GM11168 (cell line): Measurements from ENCODE around the gene ZMYM2.

ENCODE experiments used
- in situ Hi-C: fragments of 300-500 bp; cut with MboI; formaldehyde crosslinking; loops from one replicate; pipeline ENCODE4 v1.12.0; 2022; ENCODE audit warnings: low sequenced_read_pairs; ENCODE audit not compliant: unreplicated experiment

ZMYM2 gene

DNA sequence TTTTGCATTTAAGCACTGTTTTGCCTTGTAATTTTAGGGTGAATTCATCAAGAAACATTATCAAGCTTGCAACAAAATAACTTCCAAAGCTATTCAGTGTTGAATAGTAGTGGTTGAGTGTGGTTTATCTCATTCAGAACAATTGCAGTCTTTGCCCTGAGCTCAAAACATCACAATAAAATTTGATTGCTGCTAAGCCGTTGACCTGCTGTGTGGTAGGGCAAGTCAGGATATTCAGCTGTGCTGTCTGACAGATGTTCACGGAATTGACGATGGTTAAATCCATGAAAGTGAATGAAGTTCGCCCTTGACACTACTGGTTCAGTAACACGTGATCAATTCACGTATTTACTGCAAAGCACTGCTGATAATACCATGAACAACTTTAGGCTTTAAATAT, 135.4 kb downstream of the ZMYM2 start:
- in situ Hi-C loops, result no loop called here

DNA sequence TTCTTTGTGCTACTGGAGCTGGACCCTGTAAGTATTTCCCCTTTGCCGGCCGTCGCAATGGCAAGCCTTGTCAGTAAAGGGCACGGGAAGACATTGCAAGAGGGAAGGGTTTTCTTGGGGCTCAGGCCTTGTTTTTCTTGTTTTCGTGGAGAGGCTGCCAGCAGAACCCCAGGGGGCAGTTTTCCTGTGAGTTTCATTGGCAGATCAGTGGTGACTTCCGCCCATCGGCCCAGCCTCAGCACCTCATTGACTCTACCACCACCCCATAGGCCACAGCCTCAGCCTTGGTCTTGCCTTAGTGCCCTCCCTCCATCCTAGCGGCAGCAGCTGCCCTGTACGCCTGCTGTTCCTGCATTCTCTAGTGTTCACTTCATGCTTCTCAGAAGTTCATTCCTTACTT, 140.8 kb downstream of the ZMYM2 start:
- in situ Hi-C loops, result no loop called here

DNA sequence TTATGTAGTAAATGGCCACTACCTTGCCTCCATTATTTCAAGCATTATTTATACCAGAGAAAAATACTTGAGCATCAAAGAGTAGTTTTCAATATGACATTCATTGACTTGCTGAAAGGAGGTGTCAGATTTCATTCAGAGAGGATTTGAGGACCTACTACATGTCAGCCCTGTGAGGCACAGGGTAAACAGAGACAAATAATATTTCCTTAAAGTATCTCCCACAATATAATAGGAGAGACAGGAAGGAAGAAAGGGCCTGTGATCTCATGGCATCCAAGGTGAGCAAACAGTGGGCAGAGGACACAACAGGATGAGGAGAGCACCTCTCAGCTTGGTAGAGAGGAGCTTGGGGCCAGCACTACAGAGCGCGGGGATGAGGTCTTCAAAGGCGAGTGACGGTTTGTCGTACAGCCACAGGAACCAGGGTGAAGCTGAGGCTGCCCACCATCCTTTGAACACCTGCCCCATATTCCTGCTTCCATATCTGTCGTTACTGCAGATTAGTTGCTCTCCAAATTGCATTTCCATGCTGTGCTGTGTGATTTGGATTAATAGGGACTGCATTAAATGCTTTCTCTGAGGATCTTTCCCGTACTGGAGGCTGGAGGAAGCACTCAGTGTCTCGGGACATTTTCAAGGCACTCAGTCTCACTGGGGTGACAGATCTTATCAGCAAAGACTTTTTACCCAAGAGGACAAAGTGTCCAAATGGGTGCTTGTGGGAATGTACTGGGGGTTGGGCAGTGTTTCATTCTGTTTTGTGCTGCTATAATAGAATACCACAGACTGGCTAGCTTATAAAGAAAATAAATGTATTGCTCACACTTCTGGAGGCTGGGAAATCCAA, 143.2 kb downstream of the ZMYM2 start:
- in situ Hi-C loops, result no loop called here

DNA sequence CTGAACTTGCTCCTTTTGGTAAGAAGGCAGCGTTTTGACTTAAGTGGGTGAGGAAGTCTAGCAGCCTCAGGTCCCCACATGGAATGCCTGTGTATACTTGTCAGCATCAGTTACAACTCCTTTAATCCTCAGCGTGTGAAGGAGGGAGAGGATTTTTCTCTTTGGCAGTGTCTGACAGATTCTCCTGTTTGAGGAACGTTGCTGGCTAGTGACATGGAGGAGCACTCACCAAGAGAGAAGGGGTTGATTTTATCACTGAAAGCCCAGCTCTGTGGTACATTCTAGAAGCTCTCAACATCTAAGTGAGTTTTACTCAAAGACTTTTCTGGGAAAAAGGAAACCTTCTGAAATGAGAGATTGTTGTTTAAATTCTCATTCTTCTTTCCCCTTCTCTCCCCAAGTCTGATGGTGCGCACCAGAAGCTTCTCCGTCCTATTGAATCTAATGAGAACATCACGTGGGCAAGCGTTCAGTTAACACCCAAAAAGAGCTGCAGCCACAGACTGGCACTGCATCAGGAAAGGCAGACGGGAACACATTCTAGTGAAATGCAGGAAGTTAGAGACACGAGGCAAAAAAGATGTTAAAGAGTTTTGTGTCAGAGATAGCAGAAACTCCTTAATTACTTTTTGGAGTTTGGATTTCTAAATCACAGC, 144.1 kb downstream of the ZMYM2 start:
- in situ Hi-C loops, result no loop called here

DNA sequence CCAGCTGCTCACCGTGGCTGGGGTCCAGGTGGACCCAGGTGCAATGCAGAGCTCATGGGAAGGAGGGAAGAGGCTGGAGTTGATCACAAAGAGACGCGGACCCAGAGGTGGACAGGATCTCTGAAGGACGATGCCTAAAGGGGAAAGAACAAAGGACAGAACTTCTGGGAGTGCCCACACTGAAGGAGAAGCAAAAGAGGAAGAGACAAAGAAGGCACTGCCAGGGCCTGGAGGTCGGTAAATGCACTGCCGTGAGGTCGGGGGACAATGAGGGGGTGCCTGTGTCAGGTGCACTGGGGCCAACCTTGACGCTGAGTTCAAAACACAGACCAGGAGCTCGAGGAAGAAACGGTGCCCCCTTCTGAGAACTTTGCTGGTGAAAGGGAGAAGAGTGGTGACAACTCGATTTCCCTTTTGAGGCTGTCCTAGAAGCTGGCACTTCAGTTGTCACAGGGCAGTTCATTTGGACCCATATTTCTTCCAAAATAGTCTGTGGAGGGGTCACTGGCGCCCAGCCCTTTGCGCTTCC, 146.7 kb downstream of the ZMYM2 start:
- in situ Hi-C loops, result no loop called here

DNA sequence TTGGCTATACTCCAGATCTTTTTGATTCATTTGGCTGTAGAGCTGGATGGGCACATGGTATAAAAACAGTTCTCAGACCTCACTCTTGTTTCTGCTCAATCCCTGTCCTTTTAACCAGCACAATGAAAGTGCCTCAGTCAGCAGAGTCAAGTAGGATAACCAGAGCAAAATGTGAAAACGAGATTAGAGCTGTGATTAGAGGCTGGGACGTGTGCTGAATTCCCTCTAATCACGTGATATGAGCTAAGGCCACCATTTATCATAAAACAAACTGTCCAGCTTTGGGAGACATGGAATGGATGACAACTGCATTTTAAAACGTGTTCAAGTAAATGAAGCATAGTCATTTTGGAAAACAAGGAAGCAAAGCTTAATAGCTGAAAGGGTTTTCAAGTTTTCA, 148.2 kb downstream of the ZMYM2 start:
- in situ Hi-C loops, result no loop called here

DNA sequence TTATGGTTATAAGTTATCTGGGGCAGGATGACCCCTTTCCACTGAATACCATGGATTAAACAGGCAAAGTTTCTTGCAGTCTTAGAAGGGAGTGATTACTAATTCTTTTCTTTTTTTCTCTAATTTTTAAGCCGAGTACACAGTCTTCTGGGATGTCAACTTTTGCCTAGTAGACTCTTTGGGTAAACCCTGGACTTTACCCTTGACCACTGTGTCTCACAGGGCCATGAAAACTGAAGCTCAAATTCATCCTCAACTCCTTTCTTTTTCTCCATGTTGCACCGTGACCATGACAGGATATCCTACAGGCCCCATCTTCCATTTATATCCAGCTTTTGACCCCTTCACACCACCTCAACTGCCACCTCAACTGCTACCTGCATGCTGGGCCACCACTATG, 150.5 kb downstream of the ZMYM2 start:
- in situ Hi-C loops, result no loop called here

DNA sequence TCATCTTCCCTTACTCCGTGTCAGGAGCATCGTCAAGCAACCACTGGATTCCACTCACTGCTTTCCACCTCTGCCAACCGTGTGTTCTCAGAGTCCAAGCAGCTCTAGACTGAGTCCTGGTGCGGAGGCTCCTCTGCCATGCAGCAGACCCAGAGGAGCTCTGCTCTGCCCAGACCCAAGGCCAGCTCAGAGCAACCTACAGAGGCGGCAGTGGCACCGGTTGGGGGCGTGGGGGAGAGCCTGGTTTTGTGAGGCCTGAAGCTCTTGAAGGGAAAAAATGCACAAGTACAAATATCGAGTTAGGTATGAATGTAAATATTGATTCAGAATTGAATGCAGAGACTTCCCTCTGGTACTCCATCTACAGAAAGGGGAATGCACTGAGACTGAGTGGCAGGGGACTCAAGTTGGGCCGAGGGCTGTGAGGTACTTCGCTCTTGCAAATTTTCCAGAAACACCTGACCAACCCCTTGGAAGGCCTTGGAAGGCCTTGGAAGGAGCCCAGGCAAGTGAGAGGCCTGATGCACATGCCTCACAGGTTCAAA, 155.6 kb downstream of the ZMYM2 start:
- in situ Hi-C loops, result no loop called here

DNA sequence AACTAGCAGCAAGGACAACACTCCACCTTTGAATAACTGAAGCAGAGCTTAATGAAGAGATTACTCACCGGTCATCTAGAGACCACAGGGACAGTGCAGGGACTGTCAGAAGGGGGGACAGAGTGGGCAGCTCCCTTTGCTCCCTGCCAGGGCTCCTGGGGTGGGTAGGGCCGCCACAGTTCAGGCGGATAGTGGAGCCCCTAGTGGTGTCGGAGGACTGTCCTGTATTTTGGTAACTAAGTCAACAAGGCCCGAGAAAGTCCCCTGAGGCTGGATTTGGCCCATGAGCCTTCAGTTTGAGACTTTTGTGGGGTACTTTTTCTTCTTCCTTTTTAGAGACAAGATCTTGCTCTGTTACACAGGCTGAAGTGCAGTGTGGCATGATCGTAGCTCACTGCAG, 157.7 kb downstream of the ZMYM2 start:
- in situ Hi-C loops, result no loop called here

DNA sequence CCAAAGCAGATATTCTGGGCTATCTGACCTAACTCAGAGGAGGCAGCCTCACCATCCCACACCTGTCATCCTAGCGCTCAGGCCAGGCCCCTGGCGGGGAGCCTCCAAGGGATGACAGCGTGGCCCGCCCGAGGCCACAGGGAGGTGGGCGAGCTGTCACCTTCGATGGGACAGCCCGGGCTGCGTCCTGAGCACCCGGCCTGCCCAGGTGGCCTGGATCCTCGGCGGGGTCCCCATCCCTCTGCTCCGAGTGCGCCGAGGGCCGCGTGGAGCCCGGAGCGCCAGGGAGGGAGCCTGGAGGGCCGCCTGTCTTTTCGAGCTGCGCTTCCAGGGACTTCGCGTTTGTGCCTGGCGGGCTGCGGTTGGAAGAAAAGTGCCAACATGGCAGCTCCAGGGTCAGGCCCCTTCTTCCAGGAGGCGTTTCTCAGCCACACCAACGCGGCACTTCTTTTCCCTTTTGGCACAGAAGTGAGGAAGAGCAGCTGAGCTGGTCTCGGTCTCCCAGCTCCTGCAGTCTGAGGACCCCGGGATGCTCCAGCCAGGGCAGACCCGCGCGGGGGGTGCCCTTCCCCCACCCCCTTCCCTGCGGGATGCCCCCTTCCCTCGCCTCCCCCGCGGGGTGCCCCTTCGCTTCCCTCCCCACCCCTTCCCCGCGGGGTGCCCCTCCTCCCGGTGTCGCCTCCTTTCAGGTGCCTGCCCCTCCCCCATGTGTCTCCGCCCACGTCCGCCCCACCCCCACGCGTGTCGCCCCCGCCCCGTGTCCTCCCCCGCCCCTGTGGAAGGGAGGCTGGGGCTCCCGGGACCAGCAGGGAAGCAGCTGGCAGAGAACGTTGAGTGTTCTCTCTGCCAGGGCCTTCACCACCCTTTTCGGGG, 160.0 kb downstream of the ZMYM2 start:
- in situ Hi-C loops, result no loop called here

DNA sequence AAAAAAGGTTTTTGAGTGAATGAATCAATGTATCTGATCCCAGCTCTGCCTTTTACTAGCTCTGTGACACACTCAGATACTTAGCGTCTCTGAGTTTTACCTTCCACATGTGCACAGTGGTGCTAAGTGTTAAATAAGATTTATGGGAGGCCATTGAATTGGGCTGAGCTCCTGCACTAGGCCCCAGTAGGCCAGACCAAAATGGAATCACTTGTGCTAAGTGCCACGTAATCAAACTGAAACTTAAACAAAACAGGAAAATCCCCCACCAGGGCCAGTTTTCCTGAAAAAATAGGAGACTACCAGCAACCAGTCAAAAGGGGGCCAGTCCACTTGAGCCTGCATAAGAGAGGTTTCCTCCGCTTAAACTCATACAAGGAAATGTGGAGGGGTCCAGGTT, 161.4 kb downstream of the ZMYM2 start:
- in situ Hi-C loops, result no loop called here

DNA sequence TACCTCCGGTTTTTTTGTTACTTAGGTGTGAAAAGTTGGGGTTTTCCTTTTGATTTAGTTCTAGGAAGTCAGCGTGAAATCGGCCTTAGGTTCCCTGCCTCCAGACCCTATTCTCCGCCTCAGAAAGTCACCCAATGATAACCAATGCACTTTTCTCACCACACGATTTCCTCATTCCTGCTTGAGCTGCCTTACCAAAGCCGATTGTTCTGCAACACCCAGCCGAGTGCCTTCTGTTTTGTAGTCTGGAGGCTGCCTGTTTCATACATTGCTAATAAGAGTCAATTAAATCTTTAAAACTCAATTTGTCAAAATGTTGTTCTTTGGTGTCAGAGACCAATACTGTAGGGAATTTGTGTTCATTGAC, 162.6 kb downstream of the ZMYM2 start:
- in situ Hi-C loops, result no loop called here

DNA sequence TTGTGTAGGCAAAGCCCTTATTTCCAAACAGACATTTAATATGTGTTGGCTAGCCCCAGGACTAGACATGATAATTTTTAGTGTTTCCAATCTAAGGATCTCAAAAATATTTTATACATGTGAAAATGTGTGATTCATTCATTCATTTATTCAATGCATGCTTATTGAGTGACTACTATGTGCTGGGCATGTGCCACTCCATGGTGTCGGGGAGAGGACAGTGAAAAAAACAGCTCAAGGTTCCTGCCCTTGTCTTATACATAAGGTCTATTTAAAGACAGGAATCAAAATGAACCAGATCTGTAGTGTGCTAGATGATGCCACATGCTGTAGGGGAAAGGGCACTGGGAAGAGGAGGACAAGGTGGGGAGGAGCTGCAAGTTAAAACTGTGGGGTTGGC, 165.8 kb downstream of the ZMYM2 start:
- in situ Hi-C loops, result no loop called here

DNA sequence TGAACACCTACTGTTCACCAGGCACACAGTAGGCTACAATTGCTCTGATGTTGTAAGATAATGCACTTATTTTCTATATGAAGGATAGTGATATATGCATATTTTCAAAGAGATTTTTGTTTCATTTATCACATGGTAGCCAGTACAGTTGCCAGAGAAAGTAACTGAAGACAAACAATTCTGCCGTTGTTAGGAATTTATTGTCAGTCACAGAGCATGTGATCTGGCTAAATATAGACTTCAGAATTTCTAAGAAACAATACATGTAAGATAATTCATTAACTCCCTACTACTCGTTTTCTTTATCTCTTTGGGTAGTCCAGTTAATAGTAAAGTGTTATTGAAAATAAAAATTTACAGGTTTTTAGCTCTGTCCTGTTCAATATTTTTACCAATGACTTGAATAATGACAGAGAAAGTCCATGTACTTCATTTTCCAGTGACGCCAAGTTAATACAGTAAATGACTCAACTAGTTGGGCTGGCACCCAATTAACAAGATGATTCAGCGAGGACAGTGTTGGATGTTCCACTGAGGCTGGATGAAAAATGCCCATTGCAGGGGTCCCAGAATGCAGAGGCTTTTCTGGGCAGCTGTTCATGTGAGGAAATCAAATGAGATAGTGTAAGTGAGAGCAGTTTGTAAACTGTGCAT, 166.7 kb downstream of the ZMYM2 start:
- in situ Hi-C loops, result no loop called here

DNA sequence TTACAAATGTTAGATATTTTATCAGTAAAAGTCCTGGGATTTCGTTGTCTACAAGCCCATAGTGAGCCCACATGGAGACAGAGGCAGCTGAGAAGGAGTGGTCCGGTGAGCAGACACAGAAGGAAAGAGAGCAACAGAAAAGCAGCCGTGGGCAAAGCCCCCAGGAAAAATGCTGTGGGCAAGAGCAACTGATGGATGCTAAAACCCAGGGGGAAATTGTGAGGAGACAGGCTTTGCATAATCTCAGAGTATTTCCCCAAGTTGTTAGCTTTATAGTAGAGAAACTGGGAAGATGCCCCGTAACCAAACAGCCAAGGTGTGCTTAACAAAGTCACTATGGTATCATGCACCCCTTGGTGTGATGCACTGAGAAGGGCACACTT, 167.2 kb downstream of the ZMYM2 start:
- in situ Hi-C loops, result no loop called here

DNA sequence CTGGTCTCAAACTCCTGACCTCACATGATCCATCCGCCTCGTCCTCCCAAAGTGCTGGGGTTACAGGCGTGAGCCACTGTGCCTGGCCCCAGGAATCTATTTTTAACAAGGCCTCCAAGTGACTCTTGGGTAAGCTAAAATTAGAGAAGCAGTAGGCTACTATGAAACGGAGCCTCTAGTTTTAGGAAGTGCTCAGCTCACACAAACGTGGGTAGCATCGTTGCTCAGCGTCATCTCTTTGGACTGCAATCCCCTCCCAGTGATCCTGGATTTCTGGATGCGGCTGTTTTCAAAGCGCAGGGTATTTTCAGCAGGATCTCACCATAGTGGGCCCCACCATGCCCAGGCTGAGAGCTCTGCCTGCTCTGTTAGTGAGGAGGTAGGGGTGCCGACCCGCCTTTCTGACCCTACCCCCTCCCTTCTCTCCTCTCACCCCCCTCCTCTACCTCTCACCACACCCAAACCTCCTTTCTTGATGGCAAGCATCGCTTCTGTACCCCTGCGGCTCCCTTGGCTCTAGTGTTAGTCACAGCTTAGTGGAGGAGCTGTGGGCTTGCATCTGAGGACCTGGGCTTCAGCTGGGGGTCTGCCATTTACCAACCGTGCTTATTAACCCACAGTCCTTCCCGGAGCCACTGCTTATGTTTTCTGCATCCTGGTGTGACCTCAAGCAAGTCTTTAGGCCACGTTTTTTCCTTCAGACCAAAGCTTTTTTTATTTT, 168.2 kb downstream of the ZMYM2 start:
- in situ Hi-C loops, result no loop called here

DNA sequence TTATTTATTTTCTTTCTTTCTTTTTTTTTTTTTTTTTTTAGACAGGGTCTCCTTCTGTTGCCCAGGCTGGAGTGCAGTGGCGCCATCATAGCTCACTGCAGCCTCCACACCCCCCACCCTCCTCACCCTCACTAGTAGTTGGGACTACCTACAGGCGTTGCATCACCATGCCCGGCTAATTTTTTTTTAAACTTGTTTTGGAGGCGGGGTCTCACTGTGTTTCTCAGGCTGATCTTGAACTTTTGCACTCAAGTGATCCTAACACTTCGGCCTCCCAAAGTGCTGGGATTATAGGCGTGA, 168.7 kb downstream of the ZMYM2 start:
- in situ Hi-C loops, result no loop called here

DNA sequence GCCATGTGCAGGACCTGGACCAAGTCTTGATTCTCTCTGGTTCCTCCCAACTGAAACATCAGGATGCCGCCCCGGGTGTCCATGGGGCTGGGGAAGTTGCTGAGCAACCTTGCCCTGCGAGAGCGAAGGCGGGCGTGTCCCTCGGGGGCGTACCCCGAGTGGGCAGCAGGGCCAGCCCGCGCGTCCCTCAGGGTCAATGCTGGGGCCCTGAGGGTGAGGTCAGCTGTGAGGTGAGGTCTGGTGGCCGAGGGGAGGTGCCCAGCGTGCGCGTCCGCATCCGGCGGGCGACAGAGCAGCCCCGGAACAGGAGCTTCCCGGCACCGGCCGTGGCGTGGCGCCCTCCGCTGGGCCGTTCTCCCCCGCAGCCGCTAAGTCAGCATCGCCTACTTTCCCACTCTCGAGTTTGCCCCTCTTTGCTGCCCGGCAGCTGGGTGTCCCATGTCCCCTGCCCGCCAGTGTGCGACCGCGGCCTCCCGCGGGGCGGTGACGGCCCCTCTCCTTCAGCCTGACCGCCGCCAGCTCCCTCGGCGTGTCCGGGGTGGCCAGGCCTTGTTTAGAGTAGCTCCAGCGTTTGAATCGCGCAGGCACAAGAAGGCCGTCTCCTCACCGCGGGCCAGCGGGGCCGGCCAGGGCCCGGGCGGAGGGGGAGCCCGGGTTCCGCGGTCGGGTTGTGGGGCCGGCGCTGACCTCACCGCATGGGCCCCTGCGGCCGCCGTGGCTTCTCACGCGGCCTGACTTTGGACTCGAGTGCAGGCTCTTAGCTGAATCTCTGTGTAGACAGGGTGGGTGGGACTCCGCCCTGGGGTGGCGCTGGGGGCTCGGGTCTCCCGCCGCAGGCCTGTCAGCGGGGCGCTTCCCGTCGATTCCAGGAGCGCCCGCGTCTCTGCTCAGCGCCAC, 169.3 kb downstream of the ZMYM2 start:
- in situ Hi-C loops, result no loop called here

DNA sequence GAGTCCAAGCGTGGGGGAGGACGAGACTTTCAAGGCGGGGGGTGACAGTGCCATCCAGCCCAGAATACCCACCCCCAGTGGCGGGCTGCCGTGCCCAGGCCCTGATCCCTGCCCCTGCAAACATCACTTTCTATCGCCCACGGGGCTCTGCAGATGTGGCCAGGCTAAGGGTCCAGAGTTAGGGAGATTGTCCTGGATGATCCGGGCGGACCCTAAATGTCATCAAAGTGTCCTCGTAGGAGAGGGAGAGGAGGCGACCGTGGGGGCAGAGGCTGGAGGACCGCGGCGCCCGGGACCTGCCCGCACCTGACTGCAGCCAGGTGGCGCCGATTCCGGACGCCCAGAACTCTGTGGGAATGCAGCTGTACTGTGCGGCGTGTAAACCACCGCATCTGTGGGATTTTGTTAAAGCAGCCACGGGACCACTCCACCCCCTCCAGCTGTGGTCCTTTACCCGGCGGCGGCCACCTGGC, 170.0 kb downstream of the ZMYM2 start:
- in situ Hi-C loops, result no loop called here
